ENCODE measurements around the gene NONO.
"Not testable (repeated sequence)": the region's sequence is repeated elsewhere in the genome, so short reads cannot be mapped to it uniquely, and the experiment has no call there.

NONO gene

DNA sequence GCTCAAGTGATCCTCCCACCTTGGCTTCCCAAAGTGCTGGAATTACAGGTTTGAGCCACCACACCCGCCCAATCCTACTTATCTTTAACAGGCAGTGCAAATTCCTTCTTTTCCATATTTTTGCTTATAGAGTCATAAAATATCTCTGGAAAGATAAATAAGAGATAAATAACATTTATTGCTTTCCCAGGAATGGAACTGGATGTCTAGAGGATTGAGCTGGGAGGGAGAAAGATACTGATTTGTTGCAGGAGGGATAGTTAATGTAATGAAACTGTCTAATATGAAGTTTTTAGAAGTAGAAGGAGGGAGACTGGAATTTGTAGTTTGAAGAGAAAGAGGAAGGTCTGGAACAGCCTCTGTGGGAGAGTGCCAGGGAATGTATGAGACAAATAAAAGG is 38.3 kb downstream of the NONO start:
- Histone ChIP-seq H3K27ac (no peak overlapping the region), H3K9ac (no peak overlapping the region), H3K4me3 (IDR thresholded peaks at IDR 0.05; ENCODE audit: insufficient read depth, low read depth, low read length) (no peak overlapping the region), H3K4me2 (no peak overlapping the region), H3K79me2 (ENCODE audit: insufficient read depth, low read depth) (no peaks in the 10 kb centered on the region), H3K27me3 (ENCODE audit: insufficient read depth, low read depth) (no peaks in the 10 kb centered on the region), H3K36me3 (ENCODE audit: insufficient read depth) (no peaks in the 10 kb centered on the region), H3K4me1 (ENCODE audit: low read depth, poor library complexity, severe bottlenecking) (no peaks in the 10 kb centered on the region), H4K20me1 (ENCODE audit: insufficient read depth) (no peaks in the 10 kb centered on the region), H2AFZ (ENCODE audit: low read depth) (no peak overlapping the region)
- TF ChIP-seq, protein P1, sequence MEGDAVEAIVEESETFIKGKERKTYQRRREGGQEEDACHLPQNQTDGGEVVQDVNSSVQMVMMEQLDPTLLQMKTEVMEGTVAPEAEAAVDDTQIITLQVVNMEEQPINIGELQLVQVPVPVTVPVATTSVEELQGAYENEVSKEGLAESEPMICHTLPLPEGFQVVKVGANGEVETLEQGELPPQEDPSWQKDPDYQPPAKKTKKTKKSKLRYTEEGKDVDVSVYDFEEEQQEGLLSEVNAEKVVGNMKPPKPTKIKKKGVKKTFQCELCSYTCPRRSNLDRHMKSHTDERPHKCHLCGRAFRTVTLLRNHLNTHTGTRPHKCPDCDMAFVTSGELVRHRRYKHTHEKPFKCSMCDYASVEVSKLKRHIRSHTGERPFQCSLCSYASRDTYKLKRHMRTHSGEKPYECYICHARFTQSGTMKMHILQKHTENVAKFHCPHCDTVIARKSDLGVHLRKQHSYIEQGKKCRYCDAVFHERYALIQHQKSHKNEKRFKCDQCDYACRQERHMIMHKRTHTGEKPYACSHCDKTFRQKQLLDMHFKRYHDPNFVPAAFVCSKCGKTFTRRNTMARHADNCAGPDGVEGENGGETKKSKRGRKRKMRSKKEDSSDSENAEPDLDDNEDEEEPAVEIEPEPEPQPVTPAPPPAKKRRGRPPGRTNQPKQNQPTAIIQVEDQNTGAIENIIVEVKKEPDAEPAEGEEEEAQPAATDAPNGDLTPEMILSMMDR (conservative IDR thresholded peaks at IDR 0.05; ENCODE audit: low read depth, low read length): no peak

DNA sequence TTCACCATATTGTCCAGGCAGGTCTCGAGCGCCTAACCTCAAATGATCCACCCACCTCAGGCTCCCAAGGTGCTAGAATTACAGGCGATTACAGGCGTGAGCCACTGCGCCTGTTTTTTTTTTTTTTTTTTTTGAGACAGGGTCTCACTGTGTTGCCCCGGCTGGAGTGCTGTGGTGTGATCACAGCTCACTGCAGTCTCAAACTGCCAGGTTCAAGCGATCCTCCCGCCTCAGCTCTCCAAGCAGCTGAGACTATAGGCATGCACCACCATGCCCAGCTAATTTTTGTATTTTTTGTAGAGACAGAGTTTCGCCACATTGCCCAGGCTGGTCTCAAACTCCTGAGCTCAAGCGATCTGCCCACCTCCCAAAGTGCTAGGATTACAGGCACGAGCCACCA is 41.0 kb downstream of the NONO start:
- H3K79me2 ChIP-seq (ENCODE audit: insufficient read depth, low read depth); H3K4me1 ChIP-seq (ENCODE audit: low read depth, poor library complexity, severe bottlenecking); H3K9ac ChIP-seq; H3K27me3 ChIP-seq (ENCODE audit: insufficient read depth, low read depth); H3K36me3 ChIP-seq (ENCODE audit: insufficient read depth); H4K20me1 ChIP-seq (ENCODE audit: insufficient read depth); H3K4me2 ChIP-seq; H2AFZ ChIP-seq (ENCODE audit: low read depth); H3K27ac ChIP-seq; H3K4me3 ChIP-seq (IDR thresholded peaks at IDR 0.05; ENCODE audit: insufficient read depth, low read depth, low read length): not testable (repeated sequence)

DNA sequence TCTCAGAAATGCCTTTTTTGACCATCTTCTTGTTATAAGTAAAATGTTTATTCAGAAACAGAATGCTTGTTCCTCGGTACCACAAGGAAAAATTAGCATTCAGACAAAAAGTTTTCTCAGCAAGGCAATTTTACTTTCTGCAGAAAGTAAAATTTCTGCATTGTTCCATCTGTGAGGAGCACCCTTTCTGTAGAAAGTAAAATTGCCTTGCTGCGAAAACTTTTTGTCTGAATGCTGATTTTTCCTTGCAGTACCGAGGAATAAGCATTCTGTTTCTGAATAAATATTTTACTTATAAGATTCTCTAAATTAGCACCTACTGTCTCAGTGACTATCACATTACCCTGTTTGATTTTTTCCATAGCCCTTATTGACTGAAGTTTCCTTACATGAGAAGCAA is 43.0 kb downstream of the NONO start:
- Histone ChIP-seq H3K36me3 (ENCODE audit: insufficient read depth) (no peaks in the 10 kb centered on the region), H3K4me2 (no peak overlapping the region), H3K27ac (no peak overlapping the region), H3K79me2 (ENCODE audit: insufficient read depth, low read depth) (no peaks in the 10 kb centered on the region), H3K9ac (no peak overlapping the region), H3K4me3 (IDR thresholded peaks at IDR 0.05; ENCODE audit: insufficient read depth, low read depth, low read length) (no peak overlapping the region), H3K4me1 (ENCODE audit: low read depth, poor library complexity, severe bottlenecking) (no peaks in the 10 kb centered on the region), H4K20me1 (ENCODE audit: insufficient read depth) (no peaks in the 10 kb centered on the region), H2AFZ (ENCODE audit: low read depth) (no peak overlapping the region), H3K27me3 (ENCODE audit: insufficient read depth, low read depth) (no peaks in the 10 kb centered on the region)
- TF ChIP-seq, protein P1 (conservative IDR thresholded peaks at IDR 0.05; ENCODE audit: low read depth, low read length): no peak

DNA sequence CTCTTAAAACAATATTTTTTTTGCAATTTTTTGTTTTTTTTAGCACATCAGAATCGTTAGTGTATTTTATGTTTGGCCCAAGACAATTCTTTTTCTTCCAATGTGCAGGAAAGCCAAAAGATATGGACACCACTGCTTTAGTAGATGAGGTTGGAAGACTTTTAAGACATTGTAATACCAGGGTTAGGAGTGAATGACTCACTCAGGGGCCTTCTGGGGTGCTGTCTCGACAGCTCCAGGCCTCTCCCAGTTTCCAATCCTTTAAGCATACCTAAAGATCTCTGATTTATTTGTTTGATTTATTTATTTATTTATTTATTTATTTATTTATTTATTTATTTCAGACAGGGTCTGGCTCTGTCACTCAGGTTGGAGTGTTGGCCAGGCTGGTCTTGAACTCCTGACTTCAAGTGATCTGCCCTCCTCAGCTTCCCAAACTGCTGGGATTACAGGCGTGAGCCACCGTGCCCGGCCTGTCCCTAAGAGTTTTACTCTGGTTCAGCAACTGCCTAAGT is 65.8 kb downstream of the NONO start:
- H3K4me3 ChIP-seq (IDR thresholded peaks at IDR 0.05; ENCODE audit: insufficient read depth, low read depth, low read length); H3K4me1 ChIP-seq (ENCODE audit: low read depth, poor library complexity, severe bottlenecking); H2AFZ ChIP-seq (ENCODE audit: low read depth); H3K9ac ChIP-seq; H3K27me3 ChIP-seq (ENCODE audit: insufficient read depth, low read depth); H3K27ac ChIP-seq; H3K4me2 ChIP-seq; H4K20me1 ChIP-seq (ENCODE audit: insufficient read depth); H3K36me3 ChIP-seq (ENCODE audit: insufficient read depth); H3K79me2 ChIP-seq (ENCODE audit: insufficient read depth, low read depth): not testable (repeated sequence)

DNA sequence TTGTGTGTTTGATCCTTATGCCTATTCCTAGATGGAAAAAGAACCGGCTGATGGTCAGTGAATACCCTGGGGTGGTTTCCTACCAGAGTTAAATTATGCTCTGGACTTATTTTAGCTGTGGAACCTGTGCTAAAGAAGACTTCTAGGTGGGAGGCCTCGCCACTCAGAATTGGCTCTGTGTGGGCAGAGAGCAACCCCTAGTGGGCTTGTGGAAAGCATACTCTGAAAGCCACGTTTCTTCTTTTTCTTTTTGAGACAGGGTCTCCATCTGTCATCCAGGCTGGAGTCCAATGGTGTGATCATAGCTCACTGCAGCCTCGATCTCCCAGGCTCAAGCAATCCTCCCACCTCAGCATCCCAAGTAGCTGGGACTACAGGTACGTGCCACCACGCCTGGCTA is 66.4 kb downstream of the NONO start:
- H4K20me1 ChIP-seq (ENCODE audit: insufficient read depth); H3K27me3 ChIP-seq (ENCODE audit: insufficient read depth, low read depth); H3K36me3 ChIP-seq (ENCODE audit: insufficient read depth); H3K4me1 ChIP-seq (ENCODE audit: low read depth, poor library complexity, severe bottlenecking); H2AFZ ChIP-seq (ENCODE audit: low read depth); H3K27ac ChIP-seq; H3K4me2 ChIP-seq; H3K4me3 ChIP-seq (IDR thresholded peaks at IDR 0.05; ENCODE audit: insufficient read depth, low read depth, low read length); H3K9ac ChIP-seq; H3K79me2 ChIP-seq (ENCODE audit: insufficient read depth, low read depth): not testable (repeated sequence)
